B cell (primary cell): ENCODE results near the gene EVI2B. TPM values are rescaled to one million over a fixed set of nuclear protein-coding genes. Genes with fewer than 3 reads are reported as not detected.

Source experiments
- ATAC-seq: fragments of 200-7000 bp; cut with Tn5 transposase; one replicate; pipeline ENCODE4 v1.10.0; 2021; ENCODE audit warnings: low read depth, mild to moderate bottlenecking, moderate number of reproducible peaks, moderate library complexity
- CTCF ChIA-PET: fragments of 350-600 bp; sonication (Branson Sonifier 250); formaldehyde crosslinking; loops from one replicate; lab custom pipeline; 2021; ENCODE audit warnings: antibody characterized with exemption, inconsistent platforms; lab: Charles Lee
- POLR2A ChIA-PET: fragments of 350-600 bp; sonication (Branson Sonifier 250); formaldehyde crosslinking; loops from one replicate; lab custom pipeline; 2021; ENCODE audit warnings: antibody characterized with exemption; lab: Charles Lee
- DNase-seq: peaks from one replicate; pipeline ENCODE4 v3.0.0; 2013
- H2AFZ ChIP-seq: 2 replicates; pipeline ENCODE4 v1.6.1; 2012; ENCODE audit warnings: mild to moderate bottlenecking, low read depth, low read length; ENCODE audit not compliant: insufficient read depth, poor library complexity, severe bottlenecking
- H3K27ac ChIP-seq, 2 donors: 1 replicate in 1 of 2; 2 replicates in 1 of 2; pipeline ENCODE4 v1.5.1; 2012 to 2013; ENCODE audit warnings: low read length in 2 of 2, mild to moderate bottlenecking in 2 of 2, moderate library complexity in 1 of 2
- H3K27me3 ChIP-seq, 4 experiments: fragments of 200-600 bp in 1 of 4; sonication (generic) in 1 of 4; replicated peaks in 1 of 4; 1 replicate in 2 of 4; 2 replicates in 2 of 4; pipeline versions ENCODE4 v1.6.1 to v1.7.0; 2013 to 2016; ENCODE audit warnings: low read length in 3 of 4, mild to moderate bottlenecking in 2 of 4, mixed read lengths in 1 of 4, moderate library complexity in 1 of 4; ENCODE audit not compliant: insufficient read depth in 4 of 4, control insufficient read depth in 3 of 4; ENCODE audit errors: control extremely low read depth in 1 of 4
- H3K36me3 ChIP-seq, 2 experiments: replicated peaks in 1 of 2; 1 replicate in 1 of 2; 2 replicates in 1 of 2; pipeline versions ENCODE4 v1.6.1 to v1.7.1; 2013; ENCODE audit warnings: low read length in 1 of 2; ENCODE audit not compliant: insufficient read depth in 2 of 2, control insufficient read depth in 1 of 2; ENCODE audit errors: control extremely low read depth in 1 of 2, extremely low read depth in 1 of 2
- H3K4me1 ChIP-seq, 2 donors: fragments of 200-600 bp in 1 of 2; sonication (generic) in 1 of 2; 1 replicate in 1 of 2; 2 replicates in 1 of 2; pipeline versions ENCODE4 v1.5.1 to v1.6.1; 2013 to 2017; ENCODE audit warnings: low read length in 2 of 2; ENCODE audit not compliant: control insufficient read depth in 2 of 2, insufficient read depth in 2 of 2
- H3K4me2 ChIP-seq: replicated peaks from 2 replicates; pipeline ENCODE3; 2012; ENCODE audit warnings: mild to moderate bottlenecking, low read depth, low read length; ENCODE audit not compliant: poor library complexity, severe bottlenecking
- H3K4me3 ChIP-seq, 5 experiments: fragments of 200-600 bp in 1 of 5; sonication (generic) in 1 of 5; 1 replicate in 3 of 5; 2 replicates in 2 of 5; pipeline versions ENCODE4 v1.5.1 to v1.7.0; 2011 to 2016; ENCODE audit warnings: low read length in 4 of 5, mild to moderate bottlenecking in 4 of 5, low read depth in 2 of 5, control low read depth in 1 of 5, moderate library complexity in 1 of 5; ENCODE audit not compliant: insufficient read depth in 1 of 5; ENCODE audit errors: control extremely low read depth in 1 of 5, extremely low read depth in 1 of 5
- H3K79me2 ChIP-seq: fragments of 200-600 bp; sonication (generic); one replicate; pipeline ENCODE4 v1.6.0; 2016; ENCODE audit warnings: low read length; ENCODE audit not compliant: control insufficient read depth, insufficient read depth
- H3K9ac ChIP-seq: fragments of 200-600 bp; sonication (generic); 2 replicates; pipeline ENCODE4 v1.6.1; 2017; ENCODE audit warnings: mild to moderate bottlenecking, low read length, moderate library complexity
- H3K9me3 ChIP-seq, 3 donors: one replicate each; pipeline versions ENCODE4 v1.6.1 to v1.7.1; 2013; ENCODE audit warnings: low read length in 2 of 3; ENCODE audit not compliant: control insufficient read depth in 2 of 3, insufficient read depth in 1 of 3; ENCODE audit errors: control extremely low read depth in 1 of 3
- H4K20me1 ChIP-seq: 2 replicates; pipeline ENCODE4 v1.6.0; 2012; ENCODE audit warnings: mild to moderate bottlenecking, low read length; ENCODE audit not compliant: insufficient read depth, control insufficient read depth, poor library complexity, severe bottlenecking
- H3K27ac Mint-ChIP-seq: one replicate; pipeline ENCODE4 v1.8.0; 2021; ENCODE audit warnings: mixed read lengths
- H3K27me3 Mint-ChIP-seq: one replicate; pipeline ENCODE4 v1.8.0; 2021; ENCODE audit warnings: mixed read lengths
- H3K4me1 Mint-ChIP-seq: one replicate; pipeline ENCODE4 v1.8.0; 2021; ENCODE audit warnings: mixed read lengths
- H3K4me3 Mint-ChIP-seq: one replicate; pipeline ENCODE4 v1.8.0; 2021; ENCODE audit warnings: mixed read lengths
- H3K9me3 Mint-ChIP-seq: one replicate; pipeline ENCODE4 v1.8.0; 2022; ENCODE audit warnings: mixed read lengths; ENCODE audit not compliant: insufficient read depth
- CTCF ChIP-seq: fragments of 200-600 bp; IDR thresholded peaks from one replicate; pipeline ENCODE4 v1.8.0; 2022; ENCODE audit warnings: antibody characterized with exemption, mild to moderate bottlenecking
- EZH2 ChIP-seq: IDR thresholded peaks from 2 replicates; pipeline ENCODE4 v1.6.1; 2012; ENCODE audit warnings: borderline replicate concordance, low read depth, mild to moderate bottlenecking, moderate library complexity, low read length; ENCODE audit not compliant: insufficient read depth, poor library complexity, severe bottlenecking
- WGBS: methylation state at CpG from one replicate; pipeline ENCODE4 v1.1.5; 2013; ENCODE audit warnings: missing lambda C conversion rate; ENCODE audit not compliant: insufficient coverage; 5-methylcytosine and 5-hydroxymethylcytosine counted together
- intact Hi-C: fragments of 100-400 bp; cut with micrococcal nuclease; formaldehyde crosslinking; loops from one replicate; pipeline ENCODE4 v1.10.0; 2022
- polyA plus RNA-seq: library from polyadenylated mRNA; depleted of rRNA; stranded (reverse); fragments of >200 nt; gene quantifications from 2 replicates; pipeline ENCODE4 v1.2.3, GENCODE V29; 2012
- total RNA-seq, 2 donors: library from RNA; stranded (reverse); fragments of 120-200 nt in 1 of 2; gene quantifications; 1 replicate in 1 of 2; 2 replicates in 1 of 2; pipeline versions ENCODE4 v1.2.3 to v1.2.4, GENCODE V29; 2013 to 2022

EVI2B gene
- total and polyA plus RNA-seq, 2 donors (not counting 1 experiment from before 2014, with no cell fraction given) = 132 to 135 TPM

GRCh38 chr17:31320241-31320640, 6.4 kb upstream of the EVI2B start:
- H3K27ac Mint-ChIP-seq = no peak overlapping the region
- peak; percentile 11 for DNase-seq
- H3K36me3 ChIP-seq = peaks cover 0 to 5% of the 10 kb centered on the region in 2 experiments
- CTCF ChIA-PET = interaction anchor here (0.6 to 3.1 kb wide), 9 partner anchors 10 to 769 kb away, joined by 3 to 22 read pairs (median 4); no protein-coding TSS in a partner anchor
- H3K9ac ChIP-seq = peak overlapping the region; percentile 76
- H3K27me3 Mint-ChIP-seq = no peaks in the 10 kb centered on the region
- peaks cover 48% of the 10 kb centered on the region for H3K4me1 Mint-ChIP-seq
- peak overlapping the region; percentile 87 for H3K4me3 Mint-ChIP-seq
- H3K9me3 ChIP-seq = no peaks in the 10 kb centered on the region
- H3K9me3 Mint-ChIP-seq = no peaks in the 10 kb centered on the region
- peak overlapping the region; percentile 40 to 91 for H3K27ac ChIP-seq
- no CpG with 5 or more reads among the region's 2 CpGs for WGBS
- intact Hi-C loops = loop anchor here (2.0 kb wide), 2 partner anchors 53 to 171 kb away; no protein-coding TSS in a partner anchor
- POLR2A ChIA-PET = interaction anchor here (0.5 to 1.8 kb wide), 2 partner anchors 9 to 103 kb away, joined by 4 to 8 read pairs; no protein-coding TSS in a partner anchor
- peak overlapping the region; percentile 39 for H2AFZ ChIP-seq
- peak overlapping the region; percentile 40 to 98 (median 69) for H3K4me3 ChIP-seq
- no peak for ATAC-seq
- H3K79me2 ChIP-seq = peaks cover 62% of the 10 kb centered on the region
- H3K4me2 ChIP-seq = peak overlapping the region; percentile 79
- no peaks in the 10 kb centered on the region for H4K20me1 ChIP-seq
- TF ChIP-seq CTCF = no peak
- no peak for TF ChIP-seq EZH2
- H3K4me1 ChIP-seq = peaks cover 29 to 45% of the 10 kb centered on the region in 2 donors
- no peaks in the 10 kb centered on the region for H3K27me3 ChIP-seq
